CD14-positive monocyte (primary cell): ENCODE results near the gene SOD1. TPM values are rescaled to one million over a fixed set of nuclear protein-coding genes. Genes with fewer than 3 reads are reported as not detected.
A peak's percentile ranks its signal among the peaks of the same experiment; 100 is the strongest.

Experiments used
- DNase-seq, 3 donors: peaks; one replicate each; pipeline ENCODE4 v3.0.0-alpha.2; 2011 to 2022
- H2AFZ ChIP-seq: 2 replicates; pipeline ENCODE4 v1.6.0; 2012; ENCODE audit warnings: mild to moderate bottlenecking, low read depth, low read length, inconsistent platforms; ENCODE audit not compliant: insufficient read depth, poor library complexity, severe bottlenecking
- H3K27ac ChIP-seq, 2 donors: 1 replicate in 1 of 2; 2 replicates in 1 of 2; pipeline ENCODE4 v1.5.1; 2012 to 2013; ENCODE audit warnings: low read length in 2 of 2, control low read depth in 1 of 2, inconsistent platforms in 1 of 2, low read depth in 1 of 2, mild to moderate bottlenecking in 1 of 2
- H3K27me3 ChIP-seq, 2 donors: one replicate each; pipeline versions ENCODE4 v1.6.0 to v1.6.1; 2011 to 2013; ENCODE audit warnings: low read length in 2 of 2; ENCODE audit not compliant: control insufficient read depth in 2 of 2, insufficient read depth in 2 of 2
- H3K36me3 ChIP-seq, 2 donors: replicated peaks in 1 of 2; 1 replicate in 1 of 2; 2 replicates in 1 of 2; pipeline versions ENCODE4 v1.5.1 to v1.6.1; 2012 to 2013; ENCODE audit warnings: low read length in 2 of 2, control low read depth in 1 of 2, inconsistent platforms in 1 of 2, mild to moderate bottlenecking in 1 of 2; ENCODE audit not compliant: insufficient read depth in 2 of 2, control insufficient read depth in 1 of 2
- H3K4me1 ChIP-seq, 2 donors: 1 replicate in 1 of 2; 2 replicates in 1 of 2; pipeline versions ENCODE4 v1.5.1 to v1.6.1; 2012 to 2013; ENCODE audit warnings: low read length in 2 of 2, control low read depth in 1 of 2, inconsistent platforms in 1 of 2, mild to moderate bottlenecking in 1 of 2, moderate library complexity in 1 of 2; ENCODE audit not compliant: insufficient read depth in 2 of 2, control insufficient read depth in 1 of 2
- H3K4me2 ChIP-seq: replicated peaks from 2 replicates; pipeline ENCODE3; 2012; ENCODE audit warnings: low read length, moderate library complexity, mild to moderate bottlenecking; ENCODE audit not compliant: poor library complexity, severe bottlenecking; ENCODE audit errors: extremely low read depth
- H3K4me3 ChIP-seq, 3 experiments: fragments of 200-600 bp in 1 of 3; sonication (generic) in 1 of 3; replicated peaks in 1 of 3; 1 replicate in 2 of 3; 2 replicates in 1 of 3; pipeline ENCODE4 v1.5.1; 2011 to 2013; ENCODE audit warnings: low read length in 3 of 3, mild to moderate bottlenecking in 3 of 3, control low read depth in 2 of 3, low read depth in 2 of 3, inconsistent platforms in 1 of 3, moderate library complexity in 1 of 3
- H3K79me2 ChIP-seq: 2 replicates; pipeline ENCODE4 v1.6.0; 2012; ENCODE audit warnings: mild to moderate bottlenecking, control low read depth, inconsistent platforms, low read length, moderate library complexity; ENCODE audit not compliant: insufficient read depth
- H3K9ac ChIP-seq: 2 replicates; pipeline ENCODE4 v1.6.0; 2017; ENCODE audit warnings: low read length, mild to moderate bottlenecking; ENCODE audit not compliant: insufficient read depth, poor library complexity, severe bottlenecking
- H3K9me3 ChIP-seq, 2 donors: replicated peaks in 1 of 2; 1 replicate in 1 of 2; 2 replicates in 1 of 2; pipeline versions ENCODE4 v1.5.1 to v1.6.1; 2012 to 2013; ENCODE audit warnings: low read length in 2 of 2, control low read depth in 1 of 2; ENCODE audit not compliant: control insufficient read depth in 1 of 2, insufficient read depth in 1 of 2
- H4K20me1 ChIP-seq: 2 replicates; pipeline ENCODE4 v1.6.0; 2012; ENCODE audit warnings: mild to moderate bottlenecking, low read length, control low read depth, moderate library complexity; ENCODE audit not compliant: insufficient read depth
- H3K27ac Mint-ChIP-seq, 7 donors: one replicate each; pipeline ENCODE4 v1.8.0; 2020; ENCODE audit warnings: mild to moderate bottlenecking in 7 of 7, mixed read lengths in 7 of 7, moderate library complexity in 6 of 7, inconsistent platforms in 2 of 7
- H3K27me3 Mint-ChIP-seq, 3 donors: one replicate each; pipeline ENCODE4 v1.8.0; 2021 to 2022; ENCODE audit warnings: low read depth in 3 of 3, mild to moderate bottlenecking in 3 of 3, mixed read lengths in 3 of 3, moderate library complexity in 3 of 3, inconsistent platforms in 1 of 3
- H3K36me3 Mint-ChIP-seq, 2 donors: one replicate each; pipeline ENCODE4 v1.8.0; 2020; ENCODE audit warnings: mixed read lengths in 2 of 2, inconsistent platforms in 1 of 2, mild to moderate bottlenecking in 1 of 2
- H3K4me1 Mint-ChIP-seq: one replicate; pipeline ENCODE4 v1.8.0; 2020; ENCODE audit warnings: mild to moderate bottlenecking, mixed read lengths
- H3K4me3 Mint-ChIP-seq, 2 donors: one replicate each; pipeline ENCODE4 v1.8.0; 2020; ENCODE audit warnings: mild to moderate bottlenecking in 2 of 2, mixed read lengths in 2 of 2, moderate library complexity in 1 of 2
- H3K9me3 Mint-ChIP-seq, 7 donors: one replicate each; pipeline ENCODE4 v1.8.0; 2020 to 2022; ENCODE audit warnings: mixed read lengths in 7 of 7, mild to moderate bottlenecking in 6 of 7, moderate library complexity in 6 of 7, inconsistent platforms in 2 of 7
- WGBS: methylation state at CpG from one replicate; pipeline ENCODE4 v1.1.5; 2013; ENCODE audit warnings: missing lambda C conversion rate; ENCODE audit not compliant: insufficient coverage; 5-methylcytosine and 5-hydroxymethylcytosine counted together
- intact Hi-C, 2 donors: fragments of 100-400 bp; cut with micrococcal nuclease; formaldehyde crosslinking; loops; one replicate each; pipeline versions ENCODE4 v1.15.0 to v1.15.1; 2023
- polyA minus RNA-seq: library from RNA; depleted of rRNA, polyadenylated mRNA; stranded (reverse); fragments of >200 nt; gene quantifications from 2 replicates; pipeline ENCODE4 v1.2.3, GENCODE V29; 2012
- polyA plus RNA-seq, 3 donors: library from polyadenylated mRNA; depleted of rRNA in 1 of 3; unstranded in 2 of 3; stranded (reverse) in 1 of 3; fragments of 300-500 nt in 2 of 3; fragments of >200 nt in 1 of 3; fragmentation: Illumina TruSeq in 2 of 3; gene quantifications; 1 replicate in 2 of 3; 2 replicates in 1 of 3; pipeline ENCODE4 v1.2.3, GENCODE V29; 2012 to 2021
- total RNA-seq, 12 experiments: library from RNA in 1 of 12; stranded (reverse) in 1 of 12; fragments of 120-200 nt in 1 of 12; gene quantifications; one replicate each; pipeline ENCODE4 v1.2.4 and lab custom pipeline; 2013 to 2026; ENCODE audit warnings: mixed read lengths in 6 of 12, inconsistent platforms in 1 of 12
- TF ChIP-seq, protein P1 (sequence below): fragments of 200-600 bp; IDR thresholded peaks from one replicate; pipeline ENCODE4 v1.8.0; 2022; ENCODE audit warnings: antibody characterized with exemption, mild to moderate bottlenecking

The SOD1 gene
- 113 TPM for total RNA-seq (2013)
- polyA plus RNA-seq (100 to 1,000 TPM in 2 of 3 donors, 10 to 100 TPM in 1; 79.6 to 174 (median 157) TPM), polyA minus RNA-seq (24.1 and 26.7 TPM in 2 replicates), total RNA-seq (lab: John Stamatoyannopoulos, UW) (32.4 to 84.4 (median 48.7) reads per million in 11 experiments)

DNA sequence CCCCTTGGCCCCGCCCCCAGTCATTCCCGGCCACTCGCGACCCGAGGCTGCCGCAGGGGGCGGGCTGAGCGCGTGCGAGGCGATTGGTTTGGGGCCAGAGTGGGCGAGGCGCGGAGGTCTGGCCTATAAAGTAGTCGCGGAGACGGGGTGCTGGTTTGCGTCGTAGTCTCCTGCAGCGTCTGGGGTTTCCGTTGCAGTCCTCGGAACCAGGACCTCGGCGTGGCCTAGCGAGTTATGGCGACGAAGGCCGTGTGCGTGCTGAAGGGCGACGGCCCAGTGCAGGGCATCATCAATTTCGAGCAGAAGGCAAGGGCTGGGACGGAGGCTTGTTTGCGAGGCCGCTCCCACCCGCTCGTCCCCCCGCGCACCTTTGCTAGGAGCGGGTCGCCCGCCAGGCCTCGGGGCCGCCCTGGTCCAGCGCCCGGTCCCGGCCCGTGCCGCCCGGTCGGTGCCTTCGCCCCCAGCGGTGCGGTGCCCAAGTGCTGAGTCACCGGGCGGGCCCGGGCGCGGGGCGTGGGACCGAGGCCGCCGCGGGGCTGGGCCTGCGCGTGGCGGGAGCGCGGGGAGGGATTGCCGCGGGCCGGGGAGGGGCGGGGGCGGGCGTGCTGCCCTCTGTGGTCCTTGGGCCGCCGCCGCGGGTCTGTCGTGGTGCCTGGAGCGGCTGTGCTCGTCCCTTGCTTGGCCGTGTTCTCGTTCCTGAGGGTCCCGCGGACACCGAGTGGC lies at the start of gene SOD1:
SOD1 (plus strand) TSS at position 158 of the 723 bp plus-strand sequence; CDS start at position 235, 77 bp downstream.
- Mint-ChIP-seq H3K36me3 (peaks cover 16 to 18% of the 10 kb centered on the region in 2 donors), H3K4me1 (peaks cover 41% of the 10 kb centered on the region), H3K27ac (peak within 1 kb of the TSS; percentile 82 to 97 (median 93)), H3K9me3 (peaks cover 0 to 5% (median 0%) of the 10 kb centered on the region in 7 donors), H3K4me3 (peak within 1 kb of the TSS; percentile 97 to 99), H3K27me3 (peaks cover 7 to 8% (median 8%) of the 10 kb centered on the region in 3 donors)
- Histone ChIP-seq H3K36me3 (peaks cover 4 to 13% of the 10 kb centered on the region in 2 donors), H2AFZ (peak within 1 kb of the TSS; percentile 87), H3K4me3 (peak within 1 kb of the TSS; percentile 46 to 84 (median 79)), H3K4me1 (peaks cover 11 to 19% of the 10 kb centered on the region in 2 donors), H3K9me3 (no peaks in the 10 kb centered on the region), H3K4me2 (peak within 1 kb of the TSS; percentile 86), H3K79me2 (peaks cover 23% of the 10 kb centered on the region), H3K27ac (peak within 1 kb of the TSS; percentile 53 to 84), H3K27me3 (no peaks in the 10 kb centered on the region), H3K9ac (peak within 1 kb of the TSS; percentile 80), H4K20me1 (no peaks in the 10 kb centered on the region)
- WGBS, result under 1% methylated on average over 87 of the region's 87 CpGs
- intact Hi-C loops, result loop anchor here (5.0 kb wide), 1 partner anchor 73 kb away; the partner anchor contains the start of gene SCAF4 (in 2 of the 2)
- DNase-seq, result peak; percentile 83 to 87 (median 85)
- TF ChIP-seq, protein P1, sequence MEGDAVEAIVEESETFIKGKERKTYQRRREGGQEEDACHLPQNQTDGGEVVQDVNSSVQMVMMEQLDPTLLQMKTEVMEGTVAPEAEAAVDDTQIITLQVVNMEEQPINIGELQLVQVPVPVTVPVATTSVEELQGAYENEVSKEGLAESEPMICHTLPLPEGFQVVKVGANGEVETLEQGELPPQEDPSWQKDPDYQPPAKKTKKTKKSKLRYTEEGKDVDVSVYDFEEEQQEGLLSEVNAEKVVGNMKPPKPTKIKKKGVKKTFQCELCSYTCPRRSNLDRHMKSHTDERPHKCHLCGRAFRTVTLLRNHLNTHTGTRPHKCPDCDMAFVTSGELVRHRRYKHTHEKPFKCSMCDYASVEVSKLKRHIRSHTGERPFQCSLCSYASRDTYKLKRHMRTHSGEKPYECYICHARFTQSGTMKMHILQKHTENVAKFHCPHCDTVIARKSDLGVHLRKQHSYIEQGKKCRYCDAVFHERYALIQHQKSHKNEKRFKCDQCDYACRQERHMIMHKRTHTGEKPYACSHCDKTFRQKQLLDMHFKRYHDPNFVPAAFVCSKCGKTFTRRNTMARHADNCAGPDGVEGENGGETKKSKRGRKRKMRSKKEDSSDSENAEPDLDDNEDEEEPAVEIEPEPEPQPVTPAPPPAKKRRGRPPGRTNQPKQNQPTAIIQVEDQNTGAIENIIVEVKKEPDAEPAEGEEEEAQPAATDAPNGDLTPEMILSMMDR, result no peak

DNA sequence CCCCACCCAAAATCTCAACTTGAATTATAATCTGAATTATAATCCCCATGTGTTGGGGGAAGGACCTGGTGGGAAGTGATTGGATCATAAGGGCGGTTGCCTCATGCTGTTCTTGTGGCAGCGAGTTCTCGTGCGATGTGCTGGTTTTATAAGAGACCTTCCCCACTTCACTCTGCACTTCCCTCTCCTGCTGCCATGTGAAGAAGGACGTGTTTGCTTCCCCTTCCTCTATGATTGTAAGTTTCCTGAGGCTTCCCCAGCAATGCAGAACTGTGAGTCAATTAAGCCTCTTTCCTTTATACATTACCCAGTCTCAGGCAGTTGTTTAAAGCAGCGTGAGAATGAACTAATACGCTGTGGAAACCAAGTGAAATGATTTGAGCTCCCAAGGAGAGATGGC lies 48.0 kb upstream of the SOD1 start:
- Histone ChIP-seq H3K9me3 (peaks cover 10 to 16% of the 10 kb centered on the region in 2 donors), H4K20me1 (no peaks in the 10 kb centered on the region), H3K4me1 (peaks cover 12 to 15% of the 10 kb centered on the region in 2 donors), H3K79me2 (no peaks in the 10 kb centered on the region), H3K9ac (no peak overlapping the region), H3K27ac (no peak overlapping the region), H3K27me3 (no peaks in the 10 kb centered on the region), H3K4me3 (no peak overlapping the region), H3K36me3 (no peaks in the 10 kb centered on the region), H2AFZ (no peak overlapping the region), H3K4me2 (no peak overlapping the region)
- Mint-ChIP-seq H3K4me3 (no peak overlapping the region), H3K4me1 (peaks cover 13% of the 10 kb centered on the region), H3K27ac (no peak overlapping the region), H3K9me3 (peaks cover 16 to 23% (median 19%) of the 10 kb centered on the region in 7 donors), H3K36me3 (peaks cover 0 to 3% of the 10 kb centered on the region in 2 donors), H3K27me3 (peaks cover 4 to 13% (median 8%) of the 10 kb centered on the region in 3 donors)
- DNase-seq, result peak in 1 of 3 donors; percentile 17
- TF ChIP-seq, protein P1, result no peak
- 73% methylated on average over 3 of the region's 7 CpGs for WGBS
- intact Hi-C loops, result no loop called here
